GM18951 (cell line): ENCODE results near the gene TRAPPC10.

ENCODE experiments used
- POLR2A ChIP-seq: IDR thresholded peaks from 4 replicates; pipeline ENCODE4 v1.6.1; 2011; ENCODE audit warnings: mild to moderate bottlenecking; ENCODE audit not compliant: insufficient read length, insufficient read depth; ENCODE audit errors: extremely low read depth
- in situ Hi-C: fragments of 300-500 bp; cut with MboI; formaldehyde crosslinking; loops from one replicate; pipeline ENCODE4 v1.12.0; 2022; ENCODE audit warnings: low sequenced_read_pairs, mixed read lengths, inconsistent platforms; ENCODE audit not compliant: unreplicated experiment

The TRAPPC10 gene

GRCh38 chr21:44063151-44063912, 51.2 kb downstream of the TRAPPC10 start:
- no peak for TF ChIP-seq POLR2A
- in situ Hi-C loops: no loop called here

DNA sequence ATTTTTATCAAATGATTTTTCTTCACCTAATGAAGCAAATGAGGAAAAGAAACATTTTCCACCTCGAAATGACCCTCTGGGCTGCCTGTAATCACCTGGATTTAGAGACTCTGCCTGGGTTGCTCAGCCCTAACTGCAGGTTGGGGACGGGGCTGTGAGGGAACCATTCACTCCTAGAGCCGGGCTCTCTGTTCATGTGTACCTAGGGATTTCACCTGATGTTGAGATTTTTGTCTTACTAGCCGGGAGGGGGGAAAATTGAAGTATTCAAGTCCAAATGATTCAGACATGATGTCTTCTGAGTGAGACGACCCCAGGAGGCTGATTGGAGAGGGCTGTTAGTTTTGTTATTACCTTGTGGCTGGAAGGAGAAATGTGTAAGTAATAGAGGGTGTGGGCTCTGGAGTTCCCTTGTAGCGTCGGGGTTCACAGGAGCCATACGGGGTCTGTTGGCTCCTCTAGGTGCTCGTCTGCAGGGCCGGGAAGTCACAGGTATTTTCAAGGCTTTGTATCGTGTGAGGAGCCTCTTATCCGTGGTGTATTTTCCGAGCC, 52.8 kb downstream of the TRAPPC10 start:
- TF ChIP-seq POLR2A: no peak
- in situ Hi-C loops: no loop called here

GRCh38 chr21:44065428-44065827, 53.3 kb downstream of the TRAPPC10 start:
- in situ Hi-C loops: no loop called here
- no peak for TF ChIP-seq POLR2A

GRCh38 chr21:44066116-44066515, 54.0 kb downstream of the TRAPPC10 start:
- in situ Hi-C loops: no loop called here
- TF ChIP-seq POLR2A: no peak

- in situ Hi-C loops: no loop called here
Measured at GRCh38 chr21:44067011-44067839, 55.1 kb downstream of the TRAPPC10 start.

GRCh38 chr21:44070391-44070790, 58.3 kb downstream of the TRAPPC10 start:
- no peak for TF ChIP-seq POLR2A
- in situ Hi-C loops: no loop called here

More at GRCh38 chr21:44067011-44067839, 55.1 kb downstream of the TRAPPC10 start:
- TF ChIP-seq POLR2A: no peak

GRCh38 chr21:44071359-44072104, 59.4 kb downstream of the TRAPPC10 start:
- no peak for TF ChIP-seq POLR2A
- in situ Hi-C loops: no loop called here

DNA sequence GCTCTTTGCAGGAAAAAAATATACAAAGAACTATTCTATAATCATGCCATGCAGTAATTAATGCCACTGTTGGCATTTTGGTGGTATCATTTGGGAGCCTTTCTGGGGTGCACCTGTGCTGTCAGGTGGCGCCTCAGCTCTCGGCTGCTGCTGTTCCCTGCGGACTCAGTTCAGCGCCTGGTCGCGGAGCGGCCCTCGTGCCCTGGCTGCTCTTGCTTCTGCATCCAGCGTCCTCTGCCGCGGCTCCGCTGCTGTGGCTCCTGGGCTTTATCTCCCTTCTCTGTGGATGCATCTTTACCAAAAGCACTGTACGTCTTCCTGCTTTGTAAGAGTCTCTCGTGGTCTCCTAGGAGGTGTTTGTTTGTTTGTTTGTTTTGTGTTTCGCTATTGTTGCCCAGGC, 60.0 kb downstream of the TRAPPC10 start:
- no peak for TF ChIP-seq POLR2A
- in situ Hi-C loops: no loop called here

- in situ Hi-C loops: no loop called here
- TF ChIP-seq POLR2A: no peak
Measured at GRCh38 chr21:44074315-44074958, 62.3 kb downstream of the TRAPPC10 start.

DNA sequence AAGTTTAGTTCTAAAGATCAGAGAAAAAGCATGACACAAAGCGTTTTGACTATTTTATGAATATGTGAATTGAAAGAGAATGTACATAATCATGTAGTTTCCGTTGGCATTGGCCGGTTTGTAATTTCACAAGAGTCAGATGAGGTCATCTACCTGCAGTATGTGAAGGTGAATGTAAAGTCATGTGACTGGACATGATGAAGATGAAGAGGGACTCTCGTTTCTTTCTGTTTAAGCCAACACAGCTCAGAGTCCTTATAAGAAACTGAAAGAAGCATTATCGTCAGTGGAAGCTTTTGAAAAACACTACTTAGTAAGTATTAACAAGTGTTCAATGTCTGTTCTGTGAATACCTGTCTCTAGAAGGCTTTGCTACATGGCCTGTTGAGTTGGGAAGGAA, 64.2 kb downstream of the TRAPPC10 start:
- in situ Hi-C loops: no loop called here
- no peak for TF ChIP-seq POLR2A

GRCh38 chr21:44078411-44078981, 66.4 kb downstream of the TRAPPC10 start:
- in situ Hi-C loops: no loop called here
- TF ChIP-seq POLR2A: no peak

GRCh38 chr21:44079446-44079845, 67.3 kb downstream of the TRAPPC10 start:
- in situ Hi-C loops: no loop called here
- no peak for TF ChIP-seq POLR2A
